Endodermal cell (in vitro differentiated cells): ENCODE measurements around the gene CEBPG. TPM values are rescaled to one million over a fixed set of nuclear protein-coding genes. Genes with fewer than 3 reads are reported as not detected.

Source experiments
- DNase-seq: peaks from one replicate; pipeline ENCODE4 v3.0.0-alpha.2; 2017
- H3K27ac ChIP-seq: 2 replicates; pipeline ENCODE4 v1.5.1; 2013; ENCODE audit warnings: mild to moderate bottlenecking, low read depth, low read length, moderate library complexity
- H3K27me3 ChIP-seq: 2 replicates; pipeline ENCODE4 v1.6.1; 2013; ENCODE audit warnings: mild to moderate bottlenecking, low read length, moderate library complexity; ENCODE audit not compliant: insufficient read depth, control insufficient read depth, poor library complexity, severe bottlenecking
- H3K36me3 ChIP-seq: 2 replicates; pipeline ENCODE4 v1.7.0; 2013; ENCODE audit warnings: mild to moderate bottlenecking, low read length, moderate library complexity; ENCODE audit not compliant: control insufficient read depth, insufficient read depth
- H3K4me1 ChIP-seq: one replicate; pipeline ENCODE4 v1.7.0; 2013; ENCODE audit warnings: low read length; ENCODE audit not compliant: control insufficient read depth, insufficient read depth
- H3K4me3 ChIP-seq: 2 replicates; pipeline ENCODE4 v1.5.1; 2013; ENCODE audit warnings: mild to moderate bottlenecking, low read length, moderate library complexity
- H3K9ac ChIP-seq: 2 replicates; pipeline ENCODE4 v1.6.1; 2013; ENCODE audit warnings: mild to moderate bottlenecking, low read length, moderate library complexity; ENCODE audit not compliant: poor library complexity, severe bottlenecking; ENCODE audit errors: extremely low read depth
- H3K9me3 ChIP-seq: 2 replicates; pipeline ENCODE4 v1.6.1; 2013; ENCODE audit warnings: mild to moderate bottlenecking, low read length, moderate library complexity; ENCODE audit not compliant: control insufficient read depth
- H3K27ac Mint-ChIP-seq: 2 replicates; pipeline ENCODE4 v1.8.0; 2020; ENCODE audit warnings: mixed read lengths
- H3K27me3 Mint-ChIP-seq: 2 replicates; pipeline ENCODE4 v1.8.0; 2021; ENCODE audit warnings: mild to moderate bottlenecking, mixed read lengths; ENCODE audit not compliant: insufficient read depth
- H3K36me3 Mint-ChIP-seq: 2 replicates; pipeline ENCODE4 v1.8.0; 2020; ENCODE audit warnings: low read depth, mixed read lengths
- H3K4me1 Mint-ChIP-seq: 2 replicates; pipeline ENCODE4 v1.8.0; 2020; ENCODE audit warnings: mixed read lengths
- H3K4me3 Mint-ChIP-seq: 2 replicates; pipeline ENCODE4 v1.8.0; 2020; ENCODE audit warnings: mild to moderate bottlenecking, moderate library complexity, mixed read lengths
- H3K9me3 Mint-ChIP-seq: 2 replicates; pipeline ENCODE4 v1.8.0; 2020; ENCODE audit warnings: mild to moderate bottlenecking, mixed read lengths
- WGBS, 2 experiments: methylation state at CpG; one replicate each; pipeline versions ENCODE4 v1.1.5 to v1.1.7; 2013; ENCODE audit warnings: missing lambda C conversion rate in 2 of 2, mixed read lengths in 1 of 2; ENCODE audit not compliant: insufficient coverage in 1 of 2, insufficient read length in 1 of 2; 5-methylcytosine and 5-hydroxymethylcytosine counted together
- total RNA-seq, 2 donors: library from RNA; stranded (reverse); fragmentation: NEBNext Ultra II Directional in 1 of 2; extraction: Animal tissue kit (Norgen Biotek cat#: 25700) in 1 of 2; gene quantifications; 2 replicates in 1 of 2; 3 replicates in 1 of 2; pipeline ENCODE4 v1.2.1, GENCODE V29; 2021
- TF ChIP-seq, protein P1 (sequence below): fragments of 200-600 bp; sonication (generic); conservative IDR thresholded peaks from 2 replicates; pipeline ENCODE4 v1.5.0; 2021; ENCODE audit warnings: antibody characterized with exemption, mild to moderate bottlenecking

Gene CEBPG
- total RNA-seq, 2 donors from 2014 or later: 31.9 to 33.8 TPM

DNA sequence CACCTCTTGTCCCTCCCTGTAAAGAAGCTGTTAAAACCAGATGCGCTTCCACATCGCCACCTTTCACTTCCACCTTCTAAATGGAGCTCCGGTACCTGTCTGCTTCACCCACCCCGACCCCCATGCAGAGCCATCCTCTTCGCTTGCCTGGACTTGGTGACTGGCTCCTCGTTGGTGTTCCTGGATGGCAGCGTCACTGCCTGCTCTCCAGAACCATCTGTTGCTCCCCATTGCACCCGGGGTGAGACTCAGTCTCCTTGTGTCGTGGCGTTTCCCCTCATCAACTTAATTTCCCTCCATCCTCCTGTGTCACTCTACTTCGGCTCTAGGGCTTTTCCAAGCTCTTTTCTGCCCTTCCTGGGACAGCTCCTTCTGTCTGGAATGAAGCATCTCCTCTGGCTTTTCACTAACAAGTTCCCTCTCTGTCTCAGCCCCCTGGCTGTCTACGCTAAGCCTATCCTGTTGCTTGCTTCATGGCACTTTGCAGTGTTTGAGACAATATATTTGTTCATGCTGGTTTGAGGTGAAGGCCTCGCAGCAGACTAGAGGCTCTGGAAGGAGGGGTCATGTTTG is 10.3 kb downstream of the CEBPG start:
- Mint-ChIP-seq H3K36me3 (peaks cover 28% of the 10 kb centered on the region), H3K27ac (no peak overlapping the region), H3K4me1 (peaks cover 9% of the 10 kb centered on the region), H3K9me3 (no peaks in the 10 kb centered on the region), H3K4me3 (no peak overlapping the region), H3K27me3 (no peaks in the 10 kb centered on the region)
- H3K4me3 ChIP-seq: no peak overlapping the region
- peaks cover under 1% of the 10 kb centered on the region for H3K4me1 ChIP-seq
- no peak for DNase-seq
- 93 to 98% methylated on average over 12 to 13 of the region's 13 CpGs for WGBS, 2 experiments
- H3K9me3 ChIP-seq: no peaks in the 10 kb centered on the region
- H3K9ac ChIP-seq: no peak overlapping the region
- H3K27me3 ChIP-seq: no peaks in the 10 kb centered on the region
- no peak overlapping the region for H3K27ac ChIP-seq
- TF ChIP-seq, protein P1, sequence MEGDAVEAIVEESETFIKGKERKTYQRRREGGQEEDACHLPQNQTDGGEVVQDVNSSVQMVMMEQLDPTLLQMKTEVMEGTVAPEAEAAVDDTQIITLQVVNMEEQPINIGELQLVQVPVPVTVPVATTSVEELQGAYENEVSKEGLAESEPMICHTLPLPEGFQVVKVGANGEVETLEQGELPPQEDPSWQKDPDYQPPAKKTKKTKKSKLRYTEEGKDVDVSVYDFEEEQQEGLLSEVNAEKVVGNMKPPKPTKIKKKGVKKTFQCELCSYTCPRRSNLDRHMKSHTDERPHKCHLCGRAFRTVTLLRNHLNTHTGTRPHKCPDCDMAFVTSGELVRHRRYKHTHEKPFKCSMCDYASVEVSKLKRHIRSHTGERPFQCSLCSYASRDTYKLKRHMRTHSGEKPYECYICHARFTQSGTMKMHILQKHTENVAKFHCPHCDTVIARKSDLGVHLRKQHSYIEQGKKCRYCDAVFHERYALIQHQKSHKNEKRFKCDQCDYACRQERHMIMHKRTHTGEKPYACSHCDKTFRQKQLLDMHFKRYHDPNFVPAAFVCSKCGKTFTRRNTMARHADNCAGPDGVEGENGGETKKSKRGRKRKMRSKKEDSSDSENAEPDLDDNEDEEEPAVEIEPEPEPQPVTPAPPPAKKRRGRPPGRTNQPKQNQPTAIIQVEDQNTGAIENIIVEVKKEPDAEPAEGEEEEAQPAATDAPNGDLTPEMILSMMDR: no peak
- H3K36me3 ChIP-seq: peaks cover 47% of the 10 kb centered on the region

DNA sequence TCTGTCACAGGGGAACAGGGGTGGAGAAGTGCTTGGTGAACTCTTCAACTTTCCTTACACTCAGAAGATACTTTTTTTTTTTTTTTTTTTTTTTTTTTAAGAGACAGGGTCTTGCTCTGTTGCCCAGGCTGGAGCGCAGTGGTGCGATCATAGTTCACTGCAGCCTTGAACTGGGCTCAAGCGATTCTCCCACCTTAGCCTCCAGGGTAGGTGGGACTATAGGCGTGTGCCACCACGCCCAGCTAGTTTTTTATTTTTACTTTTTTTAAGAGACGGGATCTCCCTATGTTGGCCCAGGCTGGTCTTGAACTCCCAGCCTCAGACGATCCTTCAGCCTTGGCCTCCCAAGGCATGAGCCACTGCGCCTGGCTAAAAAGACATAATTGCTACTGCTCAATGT is 11.5 kb downstream of the CEBPG start:
- H3K9me3 Mint-ChIP-seq: no peaks in the 10 kb centered on the region
- H3K4me1 ChIP-seq: no peaks in the 10 kb centered on the region
- H3K4me1 Mint-ChIP-seq: peaks cover 3% of the 10 kb centered on the region
- DNase-seq: no peak
- H3K27me3 ChIP-seq: no peaks in the 10 kb centered on the region
- peaks cover 38% of the 10 kb centered on the region for H3K36me3 ChIP-seq
- no peak overlapping the region for H3K4me3 ChIP-seq
- H3K4me3 Mint-ChIP-seq: no peak overlapping the region
- peaks cover 20% of the 10 kb centered on the region for H3K36me3 Mint-ChIP-seq
- no peak overlapping the region for H3K27ac ChIP-seq
- no peak overlapping the region for H3K9ac ChIP-seq
- WGBS, 2 experiments: 91 to 97% methylated on average over 4 to 8 of the region's 8 CpGs
- H3K27ac Mint-ChIP-seq: no peak overlapping the region
- H3K27me3 Mint-ChIP-seq: no peaks in the 10 kb centered on the region
- TF ChIP-seq, protein P1: no peak
- H3K9me3 ChIP-seq: no peaks in the 10 kb centered on the region

DNA sequence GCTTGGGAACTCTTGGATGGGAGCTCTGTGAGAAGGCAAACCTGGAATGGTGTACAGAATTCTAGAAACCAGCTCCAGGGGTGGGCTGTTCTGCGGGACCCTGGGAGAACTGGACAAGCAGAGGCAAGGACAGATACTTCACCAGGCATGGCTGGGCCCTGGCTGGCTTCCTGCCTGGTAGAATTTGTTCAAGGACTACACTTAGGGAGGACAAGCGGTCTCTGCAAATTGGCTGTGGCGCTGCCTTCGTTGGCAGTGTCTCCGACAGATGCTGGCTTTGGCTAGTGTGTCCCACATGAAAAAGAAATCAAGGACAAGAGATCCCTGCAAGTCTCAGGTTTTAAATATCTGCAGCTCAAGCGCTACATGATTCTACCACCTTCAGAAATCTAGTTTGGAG is 12.4 kb downstream of the CEBPG start:
- Histone ChIP-seq H3K9me3 (no peaks in the 10 kb centered on the region), H3K27ac (no peak overlapping the region), H3K4me1 (no peaks in the 10 kb centered on the region), H3K9ac (no peak overlapping the region), H3K4me3 (no peak overlapping the region), H3K27me3 (no peaks in the 10 kb centered on the region), H3K36me3 (peaks cover 28% of the 10 kb centered on the region)
- TF ChIP-seq, protein P1: no peak
- no peak for DNase-seq
- Mint-ChIP-seq H3K9me3 (no peaks in the 10 kb centered on the region), H3K36me3 (peaks cover 18% of the 10 kb centered on the region), H3K4me3 (no peak overlapping the region), H3K4me1 (peaks cover 2% of the 10 kb centered on the region), H3K27me3 (no peaks in the 10 kb centered on the region), H3K27ac (peak overlapping the region; percentile 17)
- 89 to 91% methylated on average over 5 to 6 of the region's 6 CpGs for WGBS, 2 experiments
